OCI-LY1 (cell line): ENCODE results near the gene HOXA5.

Experiments
- EZH2 ChIP-seq: fragments of 200-600 bp; sonication (generic), shearing (Covaris generic); IDR thresholded peaks from 2 replicates; pipeline ENCODE4 v1.8.0; 2017; ENCODE audit warnings: borderline replicate concordance, mixed run types, mild to moderate bottlenecking, antibody characterized with exemption, low read length, moderate library complexity, mixed read lengths
- TF ChIP-seq, protein P1 (sequence below): fragments of 200-600 bp; sonication (generic), shearing (Covaris generic); IDR thresholded peaks from 2 replicates; pipeline ENCODE4 v1.5.1; 2017; ENCODE audit warnings: mild to moderate bottlenecking, antibody characterized with exemption, low read length, moderate library complexity, mixed read lengths

- TF ChIP-seq, protein P1, sequence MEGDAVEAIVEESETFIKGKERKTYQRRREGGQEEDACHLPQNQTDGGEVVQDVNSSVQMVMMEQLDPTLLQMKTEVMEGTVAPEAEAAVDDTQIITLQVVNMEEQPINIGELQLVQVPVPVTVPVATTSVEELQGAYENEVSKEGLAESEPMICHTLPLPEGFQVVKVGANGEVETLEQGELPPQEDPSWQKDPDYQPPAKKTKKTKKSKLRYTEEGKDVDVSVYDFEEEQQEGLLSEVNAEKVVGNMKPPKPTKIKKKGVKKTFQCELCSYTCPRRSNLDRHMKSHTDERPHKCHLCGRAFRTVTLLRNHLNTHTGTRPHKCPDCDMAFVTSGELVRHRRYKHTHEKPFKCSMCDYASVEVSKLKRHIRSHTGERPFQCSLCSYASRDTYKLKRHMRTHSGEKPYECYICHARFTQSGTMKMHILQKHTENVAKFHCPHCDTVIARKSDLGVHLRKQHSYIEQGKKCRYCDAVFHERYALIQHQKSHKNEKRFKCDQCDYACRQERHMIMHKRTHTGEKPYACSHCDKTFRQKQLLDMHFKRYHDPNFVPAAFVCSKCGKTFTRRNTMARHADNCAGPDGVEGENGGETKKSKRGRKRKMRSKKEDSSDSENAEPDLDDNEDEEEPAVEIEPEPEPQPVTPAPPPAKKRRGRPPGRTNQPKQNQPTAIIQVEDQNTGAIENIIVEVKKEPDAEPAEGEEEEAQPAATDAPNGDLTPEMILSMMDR, result no peak
- no peak for TF ChIP-seq EZH2
These were observed 10.9 kb upstream of the HOXA5 start for GRCh38 chr7:27154369-27154768.
